Activated CD8-positive, alpha-beta memory T cell treated with anti-CD3 and anti-CD28 coated beads for 4 hours (primary cell): Measurements from ENCODE around the gene NCKAP5.

Source experiments
- DNase-seq, 2 donors: peaks; one replicate each; pipeline ENCODE4 v3.0.0-alpha.2; 2020; ENCODE audit warnings: low read depth in 2 of 2

The NCKAP5 gene

DNA sequence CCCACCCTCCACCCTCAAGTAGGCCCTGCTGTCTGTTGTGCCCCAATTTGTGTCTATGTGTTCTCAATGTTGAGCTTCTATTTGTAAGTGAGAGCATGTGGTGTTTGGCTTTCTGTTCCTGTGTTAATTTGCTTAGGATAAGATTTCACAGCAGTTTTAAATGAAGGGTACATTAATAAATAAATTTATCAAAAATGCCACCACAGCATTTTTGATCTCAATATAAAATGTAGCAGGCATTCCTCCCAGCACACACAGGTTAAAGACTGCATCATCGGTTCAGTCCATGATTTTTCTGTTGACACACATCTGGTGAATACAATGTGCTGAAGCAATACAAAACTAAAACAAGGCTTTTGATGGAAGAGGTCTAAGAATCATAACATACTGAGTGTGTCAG is 486.2 kb downstream of the NCKAP5 start:
- DNase-seq = no peak

- no peak for DNase-seq
Measured at GRCh38 chr2:133080822-133081221, 487.4 kb downstream of the NCKAP5 start.

DNA sequence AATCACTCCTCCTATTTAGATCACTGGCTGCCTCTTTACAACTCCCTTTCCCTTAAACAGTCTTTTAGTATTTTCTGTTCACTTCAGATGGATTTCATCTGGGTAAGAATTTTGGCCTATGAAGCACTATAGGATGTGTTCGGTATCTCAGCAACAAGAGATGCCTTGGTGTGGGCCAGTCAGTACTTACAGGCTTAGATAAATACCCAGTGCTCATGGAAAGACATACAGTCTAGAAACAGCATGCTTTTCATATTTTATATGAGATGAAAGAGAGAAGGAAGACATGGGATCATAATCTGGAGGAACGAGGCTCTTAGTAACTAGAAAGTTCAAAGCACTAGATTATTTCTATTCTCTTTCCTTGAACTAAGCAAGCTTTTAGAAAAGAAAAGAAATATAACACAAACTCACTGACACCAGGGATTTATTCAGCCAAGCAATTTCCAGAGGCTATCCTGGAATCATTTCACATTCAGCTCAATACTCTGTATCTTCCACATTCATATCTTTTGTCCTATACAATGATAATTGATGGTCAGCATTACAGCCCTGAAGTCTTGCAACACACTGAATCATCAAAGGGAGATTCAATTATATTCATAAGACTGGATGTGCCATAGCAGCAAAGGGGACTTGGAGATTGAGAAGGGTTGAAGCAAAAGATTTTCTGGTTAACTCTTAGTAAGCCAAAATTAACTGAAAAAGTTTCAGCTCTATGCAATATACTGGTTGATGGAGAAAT is 489.4 kb downstream of the NCKAP5 start:
- DNase-seq = no peak

- DNase-seq = no peak
Measured at GRCh38 chr2:133077269-133077822, 490.9 kb downstream of the NCKAP5 start.

- DNase-seq = no peak
Measured at GRCh38 chr2:133072837-133073694, 495.2 kb downstream of the NCKAP5 start.

DNA sequence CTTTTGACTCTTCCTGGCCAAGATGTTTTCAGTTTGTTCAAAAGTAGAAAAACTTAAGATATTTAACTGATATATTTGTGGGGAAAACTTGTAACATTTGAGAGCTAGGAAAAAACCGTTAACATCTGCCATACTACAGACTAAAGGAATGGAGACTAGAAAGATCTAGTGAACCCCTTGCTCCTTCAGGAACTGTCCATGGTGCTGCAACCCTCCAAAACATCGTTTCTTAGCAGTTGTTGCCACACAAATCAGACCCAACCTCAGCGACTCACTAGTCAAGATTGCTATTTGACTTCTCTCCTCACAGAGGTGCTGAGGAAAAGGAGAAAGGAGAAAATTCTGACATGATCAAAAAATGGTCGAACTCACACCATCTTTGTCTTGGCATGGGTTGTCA is 504.5 kb downstream of the NCKAP5 start:
- DNase-seq = no peak

DNA sequence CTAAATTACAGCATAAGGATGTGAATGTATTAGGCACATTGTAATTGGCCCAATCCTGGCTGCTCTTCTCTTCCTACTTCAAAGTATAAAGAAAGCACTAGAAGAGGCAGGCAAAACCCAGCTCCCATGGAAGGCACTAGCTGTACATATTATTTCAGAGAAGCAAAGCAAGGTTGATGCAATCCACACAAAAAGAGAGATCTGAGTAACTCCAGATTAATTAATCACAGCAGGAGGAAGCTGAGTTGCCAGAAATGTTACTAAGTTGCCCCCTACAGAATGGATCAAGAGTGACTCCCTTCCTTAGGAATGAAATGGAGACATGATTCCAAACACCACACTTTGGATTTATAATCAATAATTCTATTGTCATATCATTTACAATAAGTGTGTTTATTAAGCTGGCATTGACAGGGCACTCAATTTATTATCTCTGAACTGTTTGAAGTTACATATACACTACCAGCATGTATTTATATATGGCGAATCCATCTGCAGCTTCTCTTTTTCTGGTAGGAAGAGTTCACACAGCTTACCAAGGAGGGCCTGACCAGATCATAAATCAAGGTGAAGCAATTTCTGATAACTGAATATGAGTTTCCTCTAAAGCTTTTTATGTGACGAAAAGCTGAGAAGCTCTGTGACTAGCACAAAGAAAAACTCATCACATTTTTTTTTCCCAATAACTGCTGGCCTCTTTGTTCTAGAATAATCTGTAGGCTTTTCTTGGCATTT is 505.2 kb downstream of the NCKAP5 start:
- no peak for DNase-seq

DNA sequence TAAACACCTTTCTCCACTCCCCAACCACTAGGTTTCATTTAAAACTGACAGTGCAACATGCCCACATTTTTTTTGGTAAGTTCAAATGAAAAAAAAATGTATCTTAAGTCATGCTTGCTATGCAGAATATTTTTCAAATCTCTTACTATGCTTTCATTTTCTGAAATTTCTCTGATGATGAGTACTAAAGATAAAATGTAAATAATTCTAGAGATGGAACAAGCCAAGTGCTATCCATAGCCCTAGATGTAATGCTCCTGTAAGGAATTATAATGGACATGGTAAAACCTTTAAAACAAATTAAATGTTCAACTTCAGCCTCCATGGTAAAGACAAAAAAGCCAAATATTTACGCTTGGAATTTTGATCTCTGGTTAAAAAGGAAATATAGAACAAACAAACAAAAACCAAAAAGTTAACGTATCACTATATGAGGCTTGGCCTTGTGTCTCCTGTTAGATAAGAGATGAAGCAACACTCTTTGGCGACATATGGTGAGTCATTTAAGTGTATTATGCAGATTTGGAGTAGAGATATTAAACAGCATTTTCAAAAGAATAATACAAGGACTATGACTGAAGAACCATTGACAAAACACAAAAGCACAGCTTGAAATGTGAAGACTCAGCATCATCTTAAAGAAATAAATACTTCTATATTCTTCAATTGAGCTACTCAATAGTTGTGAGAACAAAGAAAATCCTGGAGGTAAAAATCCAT is 506.2 kb downstream of the NCKAP5 start:
- no peak for DNase-seq

DNA sequence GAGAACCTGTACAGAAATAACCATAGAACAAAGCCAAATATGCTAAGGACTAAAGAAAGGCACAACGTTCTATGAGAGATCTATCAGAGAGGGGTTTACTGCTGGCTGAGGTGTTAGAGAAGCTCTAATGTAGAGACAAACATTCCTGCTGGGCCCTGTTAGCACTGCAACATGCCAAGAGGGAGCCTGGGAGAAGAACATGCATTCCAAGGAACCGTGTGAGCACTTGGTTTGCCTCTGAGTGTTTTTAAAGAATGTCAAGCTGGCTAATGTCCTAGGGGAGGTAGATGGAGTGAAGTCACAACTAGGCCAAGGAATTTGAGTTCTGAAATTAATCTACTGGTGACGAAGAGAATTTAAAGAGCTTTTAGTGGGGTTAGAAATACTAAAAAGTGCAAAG is 514.0 kb downstream of the NCKAP5 start:
- no peak for DNase-seq

GRCh38 chr2:133053541-133053940 is 514.7 kb downstream of the NCKAP5 start:
- DNase-seq = no peak

DNA sequence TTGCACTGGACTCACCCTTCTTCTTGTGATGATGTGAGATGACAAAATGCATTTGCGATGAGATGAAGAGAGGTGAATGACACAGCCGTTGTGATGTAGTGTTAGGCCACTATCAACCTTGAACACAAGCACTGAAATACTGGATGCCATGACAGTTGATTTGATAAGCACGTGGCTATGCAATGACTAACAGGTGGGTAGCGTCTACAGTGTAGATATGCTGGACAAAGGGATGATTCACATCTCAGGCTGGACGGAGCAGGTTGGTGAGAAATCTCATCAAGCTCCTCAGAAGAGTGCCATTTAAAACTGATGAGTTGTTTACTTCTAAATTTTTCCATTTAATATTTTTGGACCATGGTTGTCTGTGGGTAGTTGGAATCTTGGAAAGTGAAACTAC is 522.5 kb downstream of the NCKAP5 start:
- no peak for DNase-seq

DNA sequence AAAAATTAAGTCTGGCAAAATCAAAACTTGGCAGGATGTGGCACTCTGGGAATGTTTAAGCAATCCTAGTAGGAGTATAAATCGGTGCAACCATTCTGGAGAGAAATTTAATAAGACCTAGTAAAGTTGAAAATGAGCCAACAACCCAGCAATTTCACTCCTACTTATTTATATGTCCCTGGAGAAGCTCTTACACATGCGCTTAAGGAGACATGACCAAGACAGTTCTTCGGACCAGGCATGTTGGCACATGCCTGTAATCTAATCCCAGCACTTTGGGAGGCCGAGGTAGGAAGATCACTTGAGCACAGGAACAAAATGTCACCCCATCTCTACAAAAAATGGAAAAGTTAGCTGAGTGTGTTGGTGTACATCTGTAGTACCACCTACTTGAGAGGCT is 523.7 kb downstream of the NCKAP5 start:
- no peak for DNase-seq

- DNase-seq = no peak
Measured at GRCh38 chr2:133040170-133040569, 528.1 kb downstream of the NCKAP5 start.

DNA sequence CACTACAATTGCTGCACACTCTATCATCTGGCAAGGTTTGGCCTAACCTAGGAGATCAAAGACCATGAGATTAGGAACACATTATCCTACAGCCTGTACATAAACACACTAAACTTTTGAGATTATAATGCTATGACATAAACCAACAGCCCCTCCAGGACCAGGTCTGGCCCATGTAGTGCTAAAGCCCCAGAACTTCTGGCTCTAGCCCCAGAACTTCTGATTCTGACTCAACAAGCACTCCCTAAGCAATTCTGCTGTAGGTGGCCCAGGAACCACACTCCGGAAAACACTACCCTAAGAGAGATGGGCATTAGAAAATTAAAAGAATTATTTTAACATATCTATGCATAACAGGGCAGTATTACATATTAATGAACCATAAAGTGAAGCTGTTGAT is 528.7 kb downstream of the NCKAP5 start:
- DNase-seq = no peak

GRCh38 chr2:133026536-133027177 is 541.6 kb downstream of the NCKAP5 start:
- DNase-seq = no peak

- no peak for DNase-seq
Measured at GRCh38 chr2:133025004-133025403, 543.3 kb downstream of the NCKAP5 start.

- no peak for DNase-seq
Measured at GRCh38 chr2:133012847-133013734, 555.2 kb downstream of the NCKAP5 start.

DNA sequence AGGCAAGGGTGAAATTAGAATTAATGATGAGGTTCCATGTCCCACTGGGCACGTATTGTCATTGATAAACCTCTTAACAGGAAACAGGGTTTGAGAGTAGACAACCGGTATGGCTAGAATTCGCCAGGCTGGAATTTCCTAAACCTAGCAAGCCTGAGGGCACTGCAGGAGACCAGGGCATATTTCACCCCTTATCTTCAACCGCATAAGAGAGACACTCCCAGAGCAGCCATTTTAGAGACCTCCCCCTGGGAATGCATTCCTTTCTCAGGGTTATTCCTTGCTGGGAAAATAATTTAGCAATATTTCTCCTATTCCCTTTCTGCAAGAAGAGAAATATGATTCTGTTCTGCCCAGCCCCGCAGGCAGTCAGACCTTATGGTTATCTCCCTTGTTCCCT is 563.6 kb downstream of the NCKAP5 start:
- no peak for DNase-seq

GRCh38 chr2:132999421-132999820 is 568.8 kb downstream of the NCKAP5 start:
- no peak for DNase-seq

DNA sequence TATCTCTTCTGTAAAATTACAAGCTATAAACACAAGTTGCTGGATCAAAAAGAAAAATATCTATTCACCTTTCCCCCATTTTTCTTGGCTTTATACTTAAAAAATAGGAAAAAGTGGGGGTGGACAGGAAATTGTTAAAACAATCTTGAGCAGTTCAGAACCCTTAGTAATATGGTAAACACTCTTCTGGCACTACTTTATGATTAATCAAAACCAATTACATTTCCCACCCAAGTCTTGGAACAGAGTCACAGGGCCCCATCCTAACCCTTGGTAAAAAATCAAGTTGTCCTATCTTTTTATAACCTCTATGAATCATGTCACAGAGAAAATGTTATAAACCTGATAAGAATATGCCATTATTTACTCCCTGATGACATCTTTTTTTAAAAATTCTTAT is 570.0 kb downstream of the NCKAP5 start:
- DNase-seq = no peak
